Activated T-helper 2 cell treated with anti-CD3 and anti-CD28 coated beads, Interferon-gamma antibody, Interleukin-2, Interleukin-4, amounts not matched to agents 10 μg/mL and 5 μg/mL and 100 μg/mL, durations not matched to agents 14 hours and 24 hours and 36 hours (primary cell): Measurements from ENCODE around the gene MKI67. TPM values are rescaled to one million over a fixed set of nuclear protein-coding genes. Genes with fewer than 3 reads are reported as not detected.

Source experiments
- DNase-seq: peaks from one replicate; pipeline ENCODE4 v3.0.0; 2021; ENCODE audit warnings: low spot score
- H3K27ac Mint-ChIP-seq: one replicate; pipeline ENCODE4 v1.8.0; 2021; ENCODE audit warnings: mixed read lengths
- H3K27me3 Mint-ChIP-seq: one replicate; pipeline ENCODE4 v1.8.0; 2021; ENCODE audit warnings: low read depth, mixed read lengths
- H3K36me3 Mint-ChIP-seq: one replicate; pipeline ENCODE4 v1.8.0; 2021; ENCODE audit warnings: low read depth, mixed read lengths
- H3K4me1 Mint-ChIP-seq: one replicate; pipeline ENCODE4 v1.8.0; 2021; ENCODE audit warnings: low read depth, mixed read lengths
- H3K4me3 Mint-ChIP-seq: one replicate; pipeline ENCODE4 v1.8.0; 2021; ENCODE audit warnings: low read depth, mild to moderate bottlenecking, moderate library complexity, mixed read lengths
- H3K9me3 Mint-ChIP-seq: one replicate; pipeline ENCODE4 v1.8.0; 2021; ENCODE audit warnings: mixed read lengths
- intact Hi-C: fragments of 100-400 bp; cut with micrococcal nuclease; formaldehyde crosslinking; loops from one replicate; pipeline ENCODE4 v1.15.1; 2023
- total RNA-seq: library from RNA; stranded (reverse); gene quantifications from 2 replicates; pipeline ENCODE4 v1.2.3, GENCODE V29; 2022

The MKI67 gene
- total RNA-seq, 1 donor from 2014 or later: 163 TPM

GRCh38 chr10:128114901-128115300 lies 11.3 kb downstream of the MKI67 start:
- intact Hi-C loops: no loop called here
- H3K27me3 Mint-ChIP-seq: no peaks in the 10 kb centered on the region
- no peaks in the 10 kb centered on the region for H3K9me3 Mint-ChIP-seq
- H3K36me3 Mint-ChIP-seq: peaks cover 90% of the 10 kb centered on the region
- no peak overlapping the region for H3K27ac Mint-ChIP-seq
- DNase-seq: no peak
- no peak overlapping the region for H3K4me3 Mint-ChIP-seq
- peaks cover 19% of the 10 kb centered on the region for H3K4me1 Mint-ChIP-seq

DNA sequence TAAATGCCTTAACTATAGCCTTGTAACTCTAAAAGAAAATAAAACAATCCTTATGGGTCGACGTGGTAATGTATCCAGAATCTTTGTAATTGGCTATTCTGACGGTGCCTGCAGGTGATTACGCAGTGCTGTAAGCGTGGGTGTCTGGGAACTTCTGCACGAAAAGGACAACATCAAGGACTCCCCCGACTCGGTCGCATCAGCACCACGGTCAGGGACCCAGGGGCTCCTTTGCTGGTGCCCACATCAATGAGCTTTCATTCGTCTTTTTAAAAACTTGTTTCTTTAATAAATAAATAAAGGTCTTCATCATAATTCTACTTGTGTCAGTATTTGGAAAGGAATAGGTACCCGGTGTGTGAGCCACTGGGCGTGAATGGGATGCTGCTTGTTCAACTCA lies 13.2 kb downstream of the MKI67 start:
- Mint-ChIP-seq H3K4me3 (no peak overlapping the region), H3K27me3 (no peaks in the 10 kb centered on the region), H3K4me1 (peaks cover 15% of the 10 kb centered on the region), H3K27ac (no peak overlapping the region), H3K9me3 (no peaks in the 10 kb centered on the region), H3K36me3 (peaks cover 75% of the 10 kb centered on the region)
- intact Hi-C loops: no loop called here
- DNase-seq: no peak

- Mint-ChIP-seq H3K36me3 (peaks cover 66% of the 10 kb centered on the region), H3K4me3 (no peak overlapping the region), H3K27me3 (no peaks in the 10 kb centered on the region), H3K9me3 (no peaks in the 10 kb centered on the region), H3K27ac (peak overlapping the region; percentile 55), H3K4me1 (peaks cover 15% of the 10 kb centered on the region)
- intact Hi-C loops: no loop called here
- no peak for DNase-seq
Measured at GRCh38 chr10:128111696-128112095, 14.5 kb downstream of the MKI67 start.

DNA sequence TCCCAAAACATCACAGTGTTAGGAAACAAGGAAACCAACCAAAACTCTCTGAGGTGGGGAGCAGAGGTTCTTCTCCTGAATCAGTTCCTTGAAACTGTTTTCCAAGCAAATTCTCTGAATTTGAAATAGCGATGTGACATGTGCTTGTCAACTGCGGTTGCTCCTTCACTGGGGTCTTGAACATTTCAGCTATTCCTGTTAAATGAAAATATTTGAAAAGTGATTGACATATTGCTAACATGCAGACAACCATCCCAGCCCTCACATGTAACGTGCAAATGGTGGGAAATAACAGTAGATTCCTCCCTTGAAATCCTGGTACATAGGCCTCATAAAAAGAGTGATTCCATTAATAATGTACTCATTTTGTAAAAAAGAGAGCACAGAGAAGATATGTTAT lies 15.9 kb downstream of the MKI67 start:
- H3K4me1 Mint-ChIP-seq: peaks cover 8% of the 10 kb centered on the region
- no peaks in the 10 kb centered on the region for H3K27me3 Mint-ChIP-seq
- no peaks in the 10 kb centered on the region for H3K9me3 Mint-ChIP-seq
- H3K27ac Mint-ChIP-seq: no peak overlapping the region
- H3K36me3 Mint-ChIP-seq: peaks cover 54% of the 10 kb centered on the region
- H3K4me3 Mint-ChIP-seq: no peak overlapping the region
- DNase-seq: no peak
- intact Hi-C loops: no loop called here

DNA sequence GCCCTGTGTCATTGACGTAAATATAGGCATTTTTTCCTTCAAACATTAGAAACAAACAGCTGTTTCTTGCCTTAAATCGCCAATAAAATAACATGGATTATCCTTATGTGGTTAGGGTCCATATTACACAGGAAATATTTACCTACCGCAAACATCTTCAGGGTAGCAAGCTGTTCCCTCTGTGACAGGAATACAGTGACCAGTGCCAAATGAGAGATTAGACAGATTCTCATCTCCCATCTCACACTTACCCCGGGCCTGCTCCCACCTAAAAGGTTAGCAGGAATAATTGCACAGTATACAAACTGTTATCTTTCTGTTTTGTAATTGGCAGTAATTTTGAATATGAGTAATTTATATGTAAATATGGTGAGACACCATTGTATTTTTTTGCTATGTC lies 16.5 kb downstream of the MKI67 start:
- intact Hi-C loops: no loop called here
- Mint-ChIP-seq H3K9me3 (no peaks in the 10 kb centered on the region), H3K27me3 (no peaks in the 10 kb centered on the region), H3K27ac (no peak overlapping the region), H3K4me1 (peaks cover 9% of the 10 kb centered on the region), H3K36me3 (peaks cover 48% of the 10 kb centered on the region), H3K4me3 (no peak overlapping the region)
- no peak for DNase-seq

DNA sequence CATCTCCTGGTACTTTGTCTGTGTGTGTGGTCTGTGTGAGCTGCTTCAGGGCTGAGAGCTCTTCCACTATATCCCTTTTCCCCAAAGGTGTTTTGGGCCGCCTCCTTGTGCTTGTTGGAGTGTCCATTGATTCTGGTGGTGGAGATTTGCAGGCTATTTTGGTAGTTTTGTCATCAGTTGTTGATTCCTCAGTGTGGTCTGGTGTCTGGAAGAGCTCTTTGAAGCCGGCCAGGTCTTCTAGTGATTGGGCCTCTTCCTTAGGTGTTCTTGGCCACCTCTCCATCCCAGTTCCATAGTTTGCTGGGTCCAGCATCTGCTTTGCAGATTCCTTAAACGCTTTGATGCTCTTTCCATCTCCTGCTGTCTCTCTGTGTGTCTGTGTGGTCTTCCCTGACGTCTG lies 20.8 kb downstream of the MKI67 start:
- Mint-ChIP-seq H3K27me3 (no peaks in the 10 kb centered on the region), H3K4me3 (no peak overlapping the region), H3K27ac (no peak overlapping the region), H3K9me3 (no peaks in the 10 kb centered on the region), H3K4me1 (peaks cover 19% of the 10 kb centered on the region), H3K36me3 (peaks cover 18% of the 10 kb centered on the region)
- DNase-seq: no peak
- intact Hi-C loops: no loop called here

GRCh38 chr10:128103229-128103714 lies 23.0 kb downstream of the MKI67 start:
- intact Hi-C loops: no loop called here
- DNase-seq: no peak
- H3K27me3 Mint-ChIP-seq: no peaks in the 10 kb centered on the region
- peak overlapping the region; percentile 6 for H3K27ac Mint-ChIP-seq
- H3K36me3 Mint-ChIP-seq: peaks cover 30% of the 10 kb centered on the region
- H3K4me1 Mint-ChIP-seq: peaks cover 19% of the 10 kb centered on the region
- no peaks in the 10 kb centered on the region for H3K9me3 Mint-ChIP-seq
- H3K4me3 Mint-ChIP-seq: no peak overlapping the region

DNA sequence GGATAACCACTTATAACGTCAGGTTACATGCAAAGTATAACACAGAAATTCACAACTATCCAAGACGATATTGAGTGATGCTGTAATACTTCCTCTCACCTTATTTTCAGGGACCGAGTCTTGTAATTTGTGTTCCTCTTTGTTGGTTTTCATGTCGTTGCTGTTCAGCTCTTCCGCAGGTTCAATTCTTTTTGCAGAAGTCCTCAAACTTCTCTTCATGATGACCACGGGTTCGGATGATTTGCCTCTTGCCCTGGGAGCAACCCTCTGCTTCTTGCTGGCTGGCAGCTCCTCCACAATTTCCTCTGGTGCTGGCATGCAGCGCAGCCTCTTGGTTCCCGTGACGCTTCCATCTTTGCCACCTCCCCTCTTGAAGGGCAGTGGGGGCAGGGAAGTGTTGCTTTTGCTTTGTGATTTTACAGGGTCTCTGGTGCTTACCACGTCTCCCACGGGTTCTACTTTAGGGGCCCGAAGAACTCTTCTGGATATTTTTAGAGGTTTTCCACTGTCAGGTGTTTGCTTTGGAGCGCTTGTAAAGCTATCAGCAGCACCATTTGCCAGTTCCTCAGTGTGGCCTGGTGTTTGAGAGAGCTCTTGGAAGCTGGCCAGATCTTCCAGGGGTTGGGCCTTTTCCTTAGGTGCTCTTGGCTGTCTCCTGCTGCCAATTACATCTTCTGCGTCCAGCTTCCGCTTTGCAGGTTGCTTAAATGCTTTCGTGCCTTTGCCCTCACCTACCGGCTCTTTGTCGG lies 23.6 kb downstream of the MKI67 start:
- Mint-ChIP-seq H3K27me3 (no peaks in the 10 kb centered on the region), H3K4me3 (no peak overlapping the region)
- intact Hi-C loops: no loop called here

DNA sequence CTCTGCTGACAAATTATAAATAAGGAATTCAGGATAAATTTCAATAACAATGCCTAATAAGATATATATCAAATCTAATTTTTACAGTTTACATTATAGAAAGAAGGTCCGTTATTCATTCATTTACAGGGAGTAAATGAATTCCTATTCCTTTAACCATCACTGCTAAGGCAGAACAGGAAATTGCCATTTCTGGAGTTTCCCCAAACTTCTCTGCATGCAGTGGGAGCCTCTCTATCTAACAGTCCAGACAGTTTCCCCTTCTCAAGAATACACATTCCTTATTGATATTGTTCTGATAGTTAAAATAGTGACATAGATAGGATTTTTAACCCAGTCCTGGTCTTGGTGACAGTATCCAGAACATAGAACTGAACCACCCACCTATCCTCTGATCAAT lies 24.3 kb downstream of the MKI67 start:
- no peak overlapping the region for H3K4me3 Mint-ChIP-seq
- H3K27ac Mint-ChIP-seq: no peak overlapping the region
- H3K36me3 Mint-ChIP-seq: peaks cover 44% of the 10 kb centered on the region
- H3K4me1 Mint-ChIP-seq: peaks cover 31% of the 10 kb centered on the region
- DNase-seq: no peak
- intact Hi-C loops: no loop called here
- H3K9me3 Mint-ChIP-seq: no peaks in the 10 kb centered on the region
- H3K27me3 Mint-ChIP-seq: no peaks in the 10 kb centered on the region

More for the DNA sequence above, 23.6 kb downstream of the MKI67 start:
- Mint-ChIP-seq H3K4me1 (peaks cover 26% of the 10 kb centered on the region), H3K9me3 (no peaks in the 10 kb centered on the region), H3K27ac (no peak overlapping the region), H3K36me3 (peaks cover 36% of the 10 kb centered on the region)
- no peak for DNase-seq

DNA sequence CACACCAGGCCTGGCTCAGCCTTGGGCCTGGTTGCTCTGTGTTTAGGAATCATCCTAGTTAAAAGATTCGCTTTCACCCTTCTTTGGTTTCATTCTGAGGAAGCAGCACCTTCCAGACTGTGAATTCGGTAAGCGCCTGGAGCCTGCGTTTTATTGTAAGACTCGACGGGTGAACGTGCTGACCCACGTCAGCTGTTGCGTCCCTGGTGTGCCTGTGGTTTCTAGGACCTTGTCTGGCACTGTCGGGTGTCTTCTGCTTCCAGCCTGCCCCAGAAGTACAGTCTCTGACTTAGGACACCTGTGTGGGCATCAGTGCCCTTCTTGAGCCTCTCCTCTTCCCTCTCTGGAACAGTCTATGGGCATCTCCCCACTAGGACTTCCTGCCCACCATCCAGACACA lies 26.3 kb downstream of the MKI67 start:
- H3K9me3 Mint-ChIP-seq: no peaks in the 10 kb centered on the region
- no peak overlapping the region for H3K27ac Mint-ChIP-seq
- H3K27me3 Mint-ChIP-seq: no peaks in the 10 kb centered on the region
- DNase-seq: no peak
- H3K4me3 Mint-ChIP-seq: no peak overlapping the region
- H3K4me1 Mint-ChIP-seq: peaks cover 50% of the 10 kb centered on the region
- H3K36me3 Mint-ChIP-seq: peaks cover 64% of the 10 kb centered on the region
- intact Hi-C loops: no loop called here

DNA sequence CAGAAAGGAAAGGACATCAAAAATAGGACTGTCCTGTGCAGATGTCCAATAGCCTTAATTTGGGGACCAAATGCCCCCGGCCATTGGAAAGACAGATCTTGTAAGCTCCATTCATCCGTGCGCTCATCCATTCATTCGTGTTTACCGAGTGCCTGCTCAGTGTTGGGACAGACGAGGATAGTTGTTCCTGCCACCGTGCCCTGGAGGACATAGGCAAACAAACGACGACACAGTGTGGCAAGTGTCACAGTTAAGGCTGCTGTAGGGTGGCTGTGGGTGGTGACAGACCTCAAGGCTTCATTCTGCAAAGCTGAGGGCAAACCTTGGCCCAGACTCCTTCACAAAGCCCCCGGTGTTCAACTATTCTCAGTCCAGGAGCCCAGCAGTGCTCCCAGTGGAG lies 27.6 kb downstream of the MKI67 start:
- H3K27me3 Mint-ChIP-seq: no peaks in the 10 kb centered on the region
- intact Hi-C loops: no loop called here
- no peak overlapping the region for H3K27ac Mint-ChIP-seq
- H3K36me3 Mint-ChIP-seq: peaks cover 66% of the 10 kb centered on the region
- no peak overlapping the region for H3K4me3 Mint-ChIP-seq
- no peaks in the 10 kb centered on the region for H3K9me3 Mint-ChIP-seq
- H3K4me1 Mint-ChIP-seq: peaks cover 43% of the 10 kb centered on the region
- DNase-seq: peak; percentile 4

DNA sequence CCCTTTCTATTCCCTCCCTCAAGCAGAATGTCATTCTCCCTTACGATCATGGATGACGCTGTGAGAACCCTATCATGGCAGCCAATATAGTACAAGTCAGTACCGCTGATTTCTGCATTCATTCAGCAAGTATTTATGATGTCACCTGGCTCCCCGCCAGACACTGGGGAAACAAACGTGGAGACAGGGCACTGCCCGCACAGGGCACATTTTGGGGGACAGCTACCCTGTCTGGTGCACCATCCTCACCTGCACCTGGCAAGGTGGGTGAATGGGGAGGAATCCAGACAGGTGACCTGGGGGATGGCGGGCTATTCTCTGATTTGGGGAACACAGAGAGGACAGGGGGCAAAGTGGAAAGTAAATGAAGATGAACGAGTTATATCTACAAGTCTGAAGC lies 28.4 kb downstream of the MKI67 start:
- DNase-seq: no peak
- Mint-ChIP-seq H3K36me3 (peaks cover 66% of the 10 kb centered on the region), H3K4me3 (no peak overlapping the region), H3K4me1 (peaks cover 40% of the 10 kb centered on the region), H3K27ac (no peak overlapping the region), H3K27me3 (no peaks in the 10 kb centered on the region), H3K9me3 (no peaks in the 10 kb centered on the region)
- intact Hi-C loops: no loop called here

DNA sequence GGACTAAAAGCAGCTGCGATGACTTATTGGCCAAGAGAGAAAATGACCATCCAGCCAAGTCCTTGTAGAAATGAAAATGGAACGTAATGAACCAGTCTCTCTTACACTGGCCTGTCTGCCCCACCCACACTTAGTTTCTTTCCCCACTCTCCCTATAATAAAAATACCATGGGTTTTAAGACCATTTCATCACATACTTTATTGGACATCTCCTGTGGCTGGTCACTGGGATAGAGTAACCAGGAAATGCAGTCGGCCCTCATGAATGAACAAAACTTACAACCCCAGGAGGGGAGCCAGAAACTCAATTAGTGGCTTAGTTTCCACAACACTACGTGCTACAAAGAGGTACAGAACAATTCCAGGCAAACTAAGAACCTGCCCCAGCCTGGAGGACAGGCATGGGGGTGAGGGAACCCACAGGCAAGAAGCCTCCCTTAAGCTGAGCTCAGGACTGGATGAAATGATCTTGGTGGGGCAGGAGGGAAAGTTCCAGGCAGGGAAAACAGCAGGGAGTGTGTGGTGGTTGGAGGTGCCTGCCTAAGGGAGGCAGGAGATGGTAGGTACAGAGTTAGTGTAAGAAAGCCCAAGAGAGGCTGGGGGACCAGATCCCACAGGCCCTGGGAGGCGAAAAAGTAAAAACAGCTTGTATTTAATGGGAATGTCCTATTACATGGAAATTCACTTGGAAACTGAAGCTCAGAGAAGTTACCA lies 29.6 kb downstream of the MKI67 start:
- Mint-ChIP-seq H3K27ac (peak overlapping the region; percentile 47), H3K9me3 (no peaks in the 10 kb centered on the region), H3K4me3 (no peak overlapping the region), H3K27me3 (no peaks in the 10 kb centered on the region), H3K36me3 (peaks cover 66% of the 10 kb centered on the region), H3K4me1 (peaks cover 35% of the 10 kb centered on the region)
- DNase-seq: no peak
- intact Hi-C loops: no loop called here
